GM23338 (cell line): ENCODE data around the gene HS6ST3. TPM values are rescaled to one million over a fixed set of nuclear protein-coding genes. Genes with fewer than 3 reads are reported as not detected.
"Not testable (repeated sequence)": the region's sequence is repeated elsewhere in the genome, so short reads cannot be mapped to it uniquely, and the experiment has no call there.

Source experiments
- ATAC-seq: fragments of 200-7000 bp; cut with Tn5 transposase; 3 replicates; pipeline ENCODE4 v1.9.1; 2020
- DNase-seq: peaks from one replicate; pipeline ENCODE4 v3.0.0-alpha.2; 2015; ENCODE audit warnings: low spot score
- H2AFZ ChIP-seq: fragments of 200-600 bp; sonication (generic); 2 replicates; pipeline ENCODE4 v1.8.0; 2016; ENCODE audit warnings: antibody characterized with exemption, mild to moderate bottlenecking, moderate library complexity
- H3F3A ChIP-seq: fragments of 200-600 bp; sonication (generic); replicated peaks from 2 replicates; pipeline ENCODE4 v1.8.0; 2017; ENCODE audit warnings: antibody characterized with exemption, mixed run types, low read depth
- H3K27ac ChIP-seq: fragments of 200-600 bp; sonication (generic); 2 replicates; pipeline ENCODE4 v1.6.1; 2016; ENCODE audit warnings: low read depth
- H3K27me3 ChIP-seq: fragments of 200-600 bp; sonication (generic); 2 replicates; pipeline ENCODE4 v1.8.0; 2016; ENCODE audit warnings: mild to moderate bottlenecking, mixed run types, moderate library complexity; ENCODE audit not compliant: insufficient read depth
- H3K36me3 ChIP-seq: fragments of 200-600 bp; sonication (generic); 2 replicates; pipeline ENCODE4 v1.8.0; 2016; ENCODE audit warnings: mild to moderate bottlenecking; ENCODE audit not compliant: insufficient read depth
- H3K4me1 ChIP-seq: fragments of 200-600 bp; sonication (generic); 2 replicates; pipeline ENCODE4 v1.8.0; 2016; ENCODE audit warnings: mild to moderate bottlenecking, moderate library complexity; ENCODE audit not compliant: insufficient read depth
- H3K4me2 ChIP-seq: fragments of 200-600 bp; sonication (generic); 2 replicates; pipeline ENCODE4 v1.7.1; 2017; ENCODE audit warnings: mixed run types
- H3K4me3 ChIP-seq: fragments of 200-600 bp; sonication (generic); 2 replicates; pipeline ENCODE4 v1.6.1; 2016; ENCODE audit warnings: mixed run types
- H3K79me2 ChIP-seq: fragments of 200-600 bp; sonication (generic); replicated peaks from 2 replicates; pipeline ENCODE4 v1.8.0; 2017; ENCODE audit warnings: mild to moderate bottlenecking; ENCODE audit not compliant: insufficient read depth
- H3K9me2 ChIP-seq: fragments of 200-600 bp; sonication (generic); 2 replicates; pipeline ENCODE4 v1.8.0; 2017; ENCODE audit not compliant: insufficient read depth
- H4K20me1 ChIP-seq: fragments of 200-600 bp; sonication (generic); replicated peaks from 2 replicates; pipeline ENCODE4 v1.8.0; 2017; ENCODE audit warnings: mild to moderate bottlenecking; ENCODE audit not compliant: insufficient read depth
- H3K27ac Mint-ChIP-seq: 2 replicates; pipeline ENCODE4 v1.8.0; 2020; ENCODE audit warnings: inconsistent platforms, mild to moderate bottlenecking, moderate library complexity, mixed read lengths
- H3K27me3 Mint-ChIP-seq: 3 replicates; pipeline ENCODE4 v1.8.0; 2022; ENCODE audit warnings: low read depth, mild to moderate bottlenecking, moderate library complexity, mixed read lengths, inconsistent platforms; ENCODE audit not compliant: insufficient read depth, poor library complexity
- H3K36me3 Mint-ChIP-seq: 3 replicates; pipeline ENCODE4 v1.8.0; 2021; ENCODE audit warnings: low read depth, mild to moderate bottlenecking, inconsistent platforms, moderate library complexity, mixed read lengths
- H3K4me1 Mint-ChIP-seq: 3 replicates; pipeline ENCODE4 v1.8.0; 2020; ENCODE audit warnings: mild to moderate bottlenecking, inconsistent platforms, mixed read lengths
- H3K4me3 Mint-ChIP-seq: 3 replicates; pipeline ENCODE4 v1.8.0; 2021; ENCODE audit warnings: moderate library complexity, mild to moderate bottlenecking, inconsistent platforms, mixed read lengths
- H3K9me3 Mint-ChIP-seq: 3 replicates; pipeline ENCODE4 v1.8.0; 2020; ENCODE audit warnings: moderate library complexity, mild to moderate bottlenecking, inconsistent platforms, mixed read lengths
- CREB1 ChIP-seq: fragments of 250-450 bp; sonication (Bioruptor Pico); IDR thresholded peaks from 2 replicates; pipeline ENCODE4 v1.5.0; 2020; ENCODE audit warnings: low read depth, mild to moderate bottlenecking, moderate library complexity
- JUNB ChIP-seq: IDR thresholded peaks from one replicate; pipeline ENCODE4 v1.6.1; 2016; ENCODE audit warnings: antibody characterized with exemption; ENCODE audit not compliant: unreplicated experiment
- REST ChIP-seq: IDR thresholded peaks from one replicate; pipeline ENCODE4 v1.6.1; 2018; ENCODE audit warnings: antibody characterized with exemption; ENCODE audit not compliant: unreplicated experiment
- ZNF462 ChIP-seq: fragments of 250-450 bp; sonication (Bioruptor Pico); IDR thresholded peaks from 2 replicates; pipeline ENCODE4 v1.5.0; 2020; ENCODE audit warnings: mild to moderate bottlenecking, moderate library complexity
- polyA plus RNA-seq: library from polyadenylated mRNA; unstranded; fragments of >200 nt; fragmentation: Nextera tagmentation; extraction: Ambion mirVana; gene quantifications from 2 replicates; pipeline ENCODE4 v1.2.1, GENCODE V29; 2016
- total RNA-seq: library from RNA; depleted of rRNA; stranded (reverse); fragments of >200 nt; shearing (Covaris generic); gene quantifications from 2 replicates; pipeline ENCODE4 v1.2.3, GENCODE V29; 2014

The HS6ST3 gene
- total and polyA plus RNA-seq, 2 experiments from 2014 or later, result 0.52 to 0.80 TPM

GRCh38 chr13:96112936-96113335, 23.0 kb downstream of the HS6ST3 start (continued):
- no peak for TF ChIP-seq ZNF462 (CRISPR knock-in tag)
- no peak for TF ChIP-seq REST
- no peak for TF ChIP-seq CREB1 (CRISPR knock-in tag)
- TF ChIP-seq JUNB, result no peak

- not testable (repeated sequence) for ATAC-seq, DNase-seq, H3F3A ChIP-seq, H3K4me3 Mint-ChIP-seq, H3K9me2 ChIP-seq, H3K4me3 ChIP-seq, H3K4me1 ChIP-seq, H3K4me1 Mint-ChIP-seq, H3K27ac Mint-ChIP-seq, H3K36me3 ChIP-seq, H3K79me2 ChIP-seq, H3K27me3 ChIP-seq, H3K27ac ChIP-seq, H2AFZ ChIP-seq, H3K27me3 Mint-ChIP-seq, H3K9me3 Mint-ChIP-seq, H3K4me2 ChIP-seq, H3K36me3 Mint-ChIP-seq, H4K20me1 ChIP-seq
These were observed 25.5 kb downstream of the HS6ST3 start for GRCh38 chr13:96115368-96115767.
